Mucosa of gallbladder (tissue), 1 donor: ENCODE measurements around the gene ORC3. TPM values are rescaled to one million over a fixed set of nuclear protein-coding genes. Genes with fewer than 3 reads are reported as not detected.
"Not testable (repeated sequence)": the region's sequence is repeated elsewhere in the genome, so short reads cannot be mapped to it uniquely, and the experiment has no call there.

Experiments used
- DNase-seq: peaks from one replicate; pipeline ENCODE4 v3.0.0-alpha.2; 2020; ENCODE audit warnings: low spot score
- total RNA-seq: library from RNA; stranded (reverse); gene quantifications from one replicate; pipeline ENCODE4 v1.2.1, GENCODE V29; 2021
- donor health status: DM: no; HTN: no; CAD: no.

Gene ORC3
- total RNA-seq, 1 donor from 2014 or later: 15.9 TPM

- DNase-seq: not testable (repeated sequence)
Measured at GRCh38 chr6:87696817-87697216, 106.9 kb downstream of the ORC3 start.

GRCh38 chr6:87697581-87698546 lies 107.9 kb downstream of the ORC3 start:
- no peak for DNase-seq

GRCh38 chr6:87698547-87699006 lies 108.6 kb downstream of the ORC3 start:
- DNase-seq: no peak

- no peak for DNase-seq
Measured at GRCh38 chr6:87699576-87699975, 109.6 kb downstream of the ORC3 start.

- no peak for DNase-seq
Measured at GRCh38 chr6:87700397-87701343, 110.7 kb downstream of the ORC3 start.

- no peak for DNase-seq
Measured at GRCh38 chr6:87701344-87701675, 111.4 kb downstream of the ORC3 start.

GRCh38 chr6:87701676-87702588 lies 112.0 kb downstream of the ORC3 start, which contains the start of gene AKIRIN2:
Gene AKIRIN2 (minus strand): TSS chr6:87702233. CDS start chr6:87701684, 549 bp downstream.
- DNase-seq: peak; percentile 98

GRCh38 chr6:87702589-87702945 lies 112.6 kb downstream of the ORC3 start:
- no peak for DNase-seq

GRCh38 chr6:87703039-87703438 lies 113.1 kb downstream of the ORC3 start:
- DNase-seq: not testable (repeated sequence)

GRCh38 chr6:87705070-87705691 lies 115.2 kb downstream of the ORC3 start:
- DNase-seq: no peak

GRCh38 chr6:87706187-87706966 lies 116.4 kb downstream of the ORC3 start:
- DNase-seq: no peak

- not testable (repeated sequence) for DNase-seq
Measured at GRCh38 chr6:87708581-87709427, 118.9 kb downstream of the ORC3 start.

GRCh38 chr6:87710090-87710489 lies 120.2 kb downstream of the ORC3 start:
- no peak for DNase-seq

- not testable (repeated sequence) for DNase-seq
Measured at GRCh38 chr6:87712713-87713112, 122.8 kb downstream of the ORC3 start.

- DNase-seq: no peak
Measured at GRCh38 chr6:87714093-87714842, 124.3 kb downstream of the ORC3 start.
